K562 (cell line): ENCODE measurements around the gene GJA4. TPM values are rescaled to one million over a fixed set of nuclear protein-coding genes. Genes with fewer than 3 reads are reported as not detected.

Source experiments
- CHD7 ChIP-seq: fragments of 200-600 bp; sonication (generic); IDR thresholded peaks from one replicate; pipeline ENCODE4 v1.6.1; 2012; ENCODE audit warnings: mild to moderate bottlenecking, low read depth, low read length, inconsistent platforms
- HDAC2 ChIP-seq: fragments of 450-650 bp; IDR thresholded peaks from 2 replicates; pipeline ENCODE4 v1.6.1; 2016; ENCODE audit warnings: mild to moderate bottlenecking
- ZNF668 ChIP-seq: fragments of 250-450 bp; sonication (Bioruptor Pico); IDR thresholded peaks from 2 replicates; pipeline ENCODE4 v1.8.0; 2022; ENCODE audit warnings: mild to moderate bottlenecking, inconsistent platforms
- polyA plus RNA-seq, 8 experiments: library from polyadenylated mRNA; depleted of rRNA in 4 of 8; stranded (reverse) in 5 of 8; unstranded in 3 of 8; fragments of >200 nt; fragmentation: Nextera tagmentation in 2 of 8; fragmentation: Illumina TruSeq in 1 of 8; extraction: Ambion mirVana in 2 of 8; extraction: Trizol in 1 of 8; gene quantifications; 2 replicates each; pipeline versions ENCODE4 v1.2.1 to v1.2.3, GENCODE V29; 2011 to 2014; ENCODE audit warnings: inconsistent platforms in 1 of 8, missing spikeins in 1 of 8
- total RNA-seq, 7 experiments: library from RNA; depleted of rRNA in 6 of 7; stranded (reverse); fragments of >200 nt in 6 of 7; fragmentation: Illumina TruSeq in 2 of 7; extraction: Trizol in 2 of 7; gene quantifications; 2 replicates each; pipeline versions ENCODE4 v1.2.1 to v1.2.3, GENCODE V29; 2011 to 2021; ENCODE audit warnings: low replicate concordance in 1 of 7

GJA4 gene
- total and polyA plus RNA-seq, 9 of the 15 experiments (the other 6 are each of a cell fraction or from before 2014, with no cell fraction given) = 0.16 to 0.24 TPM; not detected in 7

- no peak for TF ChIP-seq CHD7
- TF ChIP-seq HDAC2 = no peak
- no peak for TF ChIP-seq ZNF668 (CRISPR knock-in tag)
- TF ChIP-seq, all 486 proteins: peak for 1
Measured at GRCh38 chr1:34785875-34786470, 6.8 kb upstream of the GJA4 start (continued).
